Right hindlimb (tissue), 1 donor: ENCODE measurements around the gene ZNF337.
"Not testable (repeated sequence)": the region's sequence is repeated elsewhere in the genome, so short reads cannot be mapped to it uniquely, and the experiment has no call there.

Source experiments
- DNase-seq: peaks from one replicate; pipeline ENCODE4 v3.0.0-alpha.2; 2018

The ZNF337 gene

DNA sequence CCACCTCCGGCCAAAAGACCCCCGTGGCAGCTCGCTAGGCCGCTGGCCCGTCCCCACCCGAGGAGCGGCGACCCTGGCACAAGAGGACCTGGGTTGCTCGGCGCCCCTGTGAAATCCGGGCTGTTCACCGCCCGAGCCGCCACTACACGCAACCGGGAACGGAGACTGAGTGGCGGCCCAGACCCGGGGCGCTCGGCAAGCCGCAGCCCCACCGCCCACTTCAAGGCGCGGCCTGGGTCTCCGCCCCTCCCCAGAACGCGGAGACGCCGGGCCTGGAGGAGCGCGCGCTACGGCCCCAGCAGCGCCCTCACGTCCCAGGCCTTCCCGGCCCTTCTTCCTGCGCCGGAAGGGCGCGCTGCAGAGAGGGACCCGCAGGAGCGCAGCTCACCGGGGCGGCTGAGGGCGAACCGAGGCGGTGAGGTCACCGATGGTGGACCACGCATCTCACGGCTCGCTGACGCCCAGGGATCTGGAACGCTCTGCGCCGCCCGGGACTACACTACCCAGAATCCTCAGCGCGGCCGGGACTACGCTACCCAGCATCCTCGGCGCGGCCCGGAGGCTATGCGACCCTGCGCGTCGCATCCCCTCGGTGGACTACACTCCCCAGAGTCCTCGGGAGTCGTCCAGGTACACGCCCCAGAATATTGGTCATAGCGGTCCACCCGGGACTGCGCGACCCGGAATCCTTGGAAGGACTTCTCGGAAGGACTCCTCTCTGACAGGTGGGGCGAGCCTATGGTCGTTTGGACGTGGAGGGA, at the start of gene ZNF337:
Gene ZNF337 (minus strand): TSS at position 483 of the 761 bp plus-strand sequence. CDS start 10,436 bp downstream, outside the sequence.
- DNase-seq: peak; percentile 96

DNA sequence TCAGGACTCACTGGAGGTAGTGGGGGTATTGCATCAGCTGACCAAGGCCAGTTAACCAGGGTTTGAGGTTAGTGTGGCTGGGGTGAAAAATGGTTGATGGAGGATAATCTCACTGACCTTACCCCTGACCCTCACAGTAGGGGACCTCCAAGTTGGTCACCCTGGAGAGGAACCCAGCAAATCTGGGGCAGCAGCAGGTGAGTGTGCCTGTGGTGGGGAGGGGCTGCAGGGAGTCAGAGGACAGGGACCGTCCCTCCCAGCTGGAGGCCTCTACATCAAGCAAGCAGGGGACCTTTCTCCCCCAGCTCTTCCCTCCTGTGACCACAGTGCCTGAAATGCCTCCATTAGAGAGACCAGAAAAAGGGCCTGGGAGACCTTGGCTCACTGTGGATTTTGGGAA, 49.1 kb upstream of the ZNF337 start:
- no peak for DNase-seq

DNA sequence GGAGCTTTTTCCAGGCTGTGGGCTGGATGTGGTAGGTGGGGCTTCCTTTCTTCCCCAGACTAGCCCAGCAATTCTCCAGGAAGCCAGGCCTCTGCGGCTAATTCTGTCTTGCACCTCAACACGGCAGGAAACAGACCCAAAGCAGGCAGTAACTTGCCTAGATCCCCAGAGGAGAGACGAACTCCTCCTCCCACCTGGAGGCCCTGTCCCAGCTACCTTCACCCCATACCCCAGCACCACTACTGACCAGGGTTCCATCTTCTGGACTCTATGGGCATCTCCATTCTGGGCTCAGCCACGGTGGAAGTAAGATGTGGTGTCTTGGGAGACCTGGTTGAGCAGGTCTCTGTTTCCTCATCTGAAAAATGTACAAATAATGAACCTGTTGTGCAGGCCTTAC, 48.4 kb upstream of the ZNF337 start:
- DNase-seq: no peak

DNA sequence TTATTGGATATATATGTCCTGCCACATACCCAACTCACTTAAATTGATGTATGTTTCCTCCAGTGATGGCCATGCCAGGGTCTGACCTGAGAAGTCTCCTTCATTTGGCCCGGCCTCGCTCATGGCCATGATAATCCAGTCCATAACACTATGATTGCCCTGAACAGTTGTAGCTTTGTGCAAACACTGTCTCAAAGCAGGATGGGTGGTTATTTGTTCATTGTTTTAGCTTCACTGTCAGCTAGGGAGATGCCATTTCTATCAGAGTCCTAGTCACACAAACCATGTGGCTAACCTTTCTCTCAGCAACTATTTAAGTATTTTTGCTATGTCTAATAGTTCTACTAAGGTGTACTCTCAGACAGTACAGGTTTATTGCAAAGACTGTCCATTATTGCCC, 47.6 kb upstream of the ZNF337 start:
- no peak for DNase-seq

DNA sequence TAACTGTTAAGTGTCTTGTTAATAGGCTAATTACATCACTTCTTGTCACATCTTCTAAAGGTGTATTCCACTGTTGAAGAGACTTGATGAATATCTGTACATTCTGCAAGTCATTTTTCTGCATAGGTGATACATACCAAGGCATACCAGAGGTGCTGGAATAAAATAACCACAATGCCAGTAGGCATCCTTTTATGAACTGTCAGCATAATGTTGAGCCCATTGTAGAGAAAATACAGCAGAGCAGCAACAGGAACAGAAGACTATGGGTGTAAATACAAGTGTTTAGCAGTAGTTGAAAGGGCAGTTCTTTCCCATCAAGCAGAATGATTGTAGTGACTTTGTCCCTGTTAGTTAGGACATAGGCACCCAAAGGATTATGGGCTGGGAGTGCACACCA, 44.4 kb upstream of the ZNF337 start:
- no peak for DNase-seq

DNA sequence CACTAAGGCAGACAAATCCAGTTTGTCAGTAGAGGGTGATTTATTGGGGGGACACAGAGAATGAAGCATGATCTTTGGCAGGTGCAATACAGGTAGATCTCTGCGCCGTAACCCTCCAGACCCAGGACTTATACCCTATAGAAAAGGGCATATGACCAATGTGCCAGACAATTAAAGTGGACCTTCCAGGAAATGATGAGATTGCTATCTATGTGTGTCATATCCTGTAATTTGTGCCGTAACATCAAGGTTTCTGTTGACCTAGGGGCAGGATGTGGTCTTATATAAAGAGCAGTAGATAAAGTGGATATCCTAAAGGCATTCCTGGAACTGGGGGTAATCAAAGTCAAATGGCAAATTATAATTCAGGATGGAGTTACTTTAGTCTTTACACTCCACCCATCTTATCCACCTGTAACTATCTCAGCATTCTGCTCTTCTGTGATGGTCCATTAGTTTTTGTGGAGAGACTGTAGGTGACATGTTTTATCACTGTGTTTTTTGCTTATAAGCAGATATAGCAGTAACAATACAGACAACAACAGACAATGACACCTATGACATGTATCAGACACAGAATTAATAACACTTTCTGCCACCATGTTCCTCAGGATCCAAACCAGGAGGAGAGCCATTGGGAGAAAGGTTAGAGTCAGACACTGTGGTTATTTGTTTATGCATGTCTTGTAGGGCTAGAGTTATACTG, 43.1 kb upstream of the ZNF337 start:
- no peak for DNase-seq

DNA sequence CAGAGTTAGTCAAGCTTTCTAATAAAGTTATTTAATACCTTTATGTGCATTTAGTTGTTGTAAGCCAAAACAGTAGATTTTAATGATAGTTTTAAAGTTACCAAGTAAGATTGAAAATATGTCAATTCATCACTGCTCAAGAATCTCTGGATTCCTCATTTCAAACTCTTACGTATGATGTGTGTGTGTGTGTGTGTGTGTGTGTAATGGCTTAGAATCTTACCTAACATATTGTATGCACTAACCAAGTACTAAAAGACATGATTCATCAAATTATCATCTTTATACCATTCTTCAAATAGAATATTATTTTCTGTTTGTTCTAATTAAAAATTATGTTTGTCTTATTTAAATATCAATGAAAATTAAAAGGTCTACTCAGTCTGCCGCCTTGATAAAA, 41.5 kb upstream of the ZNF337 start:
- DNase-seq: no peak

DNA sequence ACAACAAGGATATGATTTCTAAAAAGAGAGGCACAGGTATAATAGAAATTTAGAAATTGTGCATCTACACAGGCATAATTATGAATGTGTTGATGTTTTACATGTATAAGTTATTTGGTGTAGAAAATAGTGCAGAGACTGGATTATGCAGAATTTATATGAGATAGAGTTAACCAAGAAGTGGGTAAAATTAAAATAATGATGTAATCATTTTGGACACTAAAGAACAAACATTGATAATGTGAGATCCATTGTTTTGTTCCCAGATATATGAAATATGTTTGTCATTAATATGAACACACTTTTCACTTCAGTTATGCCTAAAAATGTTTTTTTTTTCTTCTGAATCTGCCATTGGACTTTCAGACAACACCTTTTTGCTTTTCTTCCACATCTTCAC, 37.2 kb upstream of the ZNF337 start:
- no peak for DNase-seq

DNA sequence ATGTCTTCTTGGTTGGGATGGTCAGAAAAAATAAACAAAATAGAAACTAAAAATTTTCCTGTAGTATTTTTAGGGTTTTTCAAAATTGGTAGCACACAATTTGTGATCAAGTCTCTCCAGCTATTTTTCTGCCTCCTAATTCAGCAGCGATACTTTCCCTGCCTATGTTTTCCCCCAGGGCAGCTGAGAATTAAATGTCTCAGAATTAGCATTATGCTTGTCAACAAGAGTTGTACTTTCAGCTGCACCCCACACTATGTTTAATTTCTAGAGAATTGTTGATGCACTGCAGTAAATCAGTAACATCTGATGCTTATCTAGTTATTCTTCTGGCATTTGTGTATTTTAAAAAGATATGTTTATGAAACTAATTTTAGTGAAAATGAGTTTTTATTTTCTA, 34.2 kb upstream of the ZNF337 start:
- no peak for DNase-seq

DNA sequence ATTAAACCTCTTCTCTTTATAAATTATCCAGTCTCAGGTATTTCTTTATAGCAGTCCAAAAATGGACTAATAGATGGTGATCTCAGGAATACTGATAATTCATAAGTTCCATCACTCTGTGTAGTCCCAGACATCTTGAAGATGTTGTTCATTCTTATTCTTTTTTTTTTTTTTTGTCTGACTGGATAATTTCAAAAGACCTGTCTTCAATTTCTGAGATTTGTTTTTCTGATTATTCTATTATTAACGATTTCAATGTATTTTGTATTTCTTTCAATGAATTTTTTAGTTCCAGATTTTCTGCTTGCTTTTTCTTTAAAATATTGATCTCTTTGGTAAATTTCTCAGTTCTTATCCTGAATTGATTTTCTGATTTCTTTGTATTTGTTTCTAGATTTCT, 29.7 kb upstream of the ZNF337 start:
- DNase-seq: no peak

DNA sequence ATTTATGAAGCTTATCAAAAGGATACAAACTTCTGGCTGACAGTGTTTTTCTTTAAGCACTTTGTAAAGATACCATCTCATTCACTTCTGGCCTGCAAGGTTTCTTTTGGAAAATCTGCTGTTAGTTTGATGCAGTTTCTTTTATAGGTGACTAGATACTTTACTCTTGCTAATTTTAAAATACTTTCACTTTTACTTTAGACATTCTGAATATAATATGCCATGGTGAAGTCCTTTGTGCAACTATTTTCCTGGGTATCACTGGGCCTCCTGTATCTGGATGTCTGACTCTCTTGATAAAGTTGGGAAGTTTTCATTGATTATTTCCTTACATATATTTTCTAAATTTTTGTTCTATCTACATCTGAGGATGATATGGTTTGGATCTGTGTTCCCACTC, 29.0 kb upstream of the ZNF337 start:
- DNase-seq: no peak

DNA sequence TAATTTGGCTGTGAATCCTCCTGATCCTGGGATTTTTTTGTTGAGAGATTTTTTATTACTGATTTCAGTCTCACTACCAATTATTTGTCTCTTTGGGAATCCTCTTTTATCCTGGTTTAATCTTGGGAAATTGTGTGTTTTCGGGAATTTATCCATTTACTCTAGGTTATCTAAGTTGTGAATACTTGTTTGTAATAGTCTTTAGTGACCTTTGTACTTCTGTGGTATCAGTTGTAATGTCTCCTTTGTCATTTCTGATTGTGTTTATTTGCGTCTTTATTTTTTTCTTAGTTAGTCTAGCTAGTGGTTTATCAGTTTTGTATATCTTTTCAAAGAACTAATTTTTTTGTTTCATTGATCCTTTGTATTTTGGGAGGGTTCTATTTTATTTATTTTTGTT, 27.3 kb upstream of the ZNF337 start:
- DNase-seq: no peak

DNA sequence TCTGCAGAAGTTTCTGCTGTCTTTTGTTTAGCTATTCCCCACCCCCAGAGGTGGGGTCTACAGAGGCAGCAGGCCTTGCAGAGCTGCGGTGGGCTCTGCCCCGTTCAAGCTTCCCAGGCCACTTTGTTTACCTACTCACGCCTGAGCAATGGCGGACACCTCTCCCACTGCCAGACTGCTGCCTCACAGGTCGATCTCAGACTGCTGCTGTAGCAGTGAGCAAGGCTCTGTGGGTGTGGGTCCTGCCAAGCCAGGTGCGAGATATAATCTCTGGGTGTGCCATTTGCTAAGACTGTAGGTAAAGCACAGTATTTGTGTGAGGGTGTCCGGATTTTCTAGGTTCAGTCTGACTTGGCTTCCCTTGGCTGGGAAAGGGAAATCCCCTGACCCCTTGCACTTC, 23.6 kb upstream of the ZNF337 start:
- no peak for DNase-seq

DNA sequence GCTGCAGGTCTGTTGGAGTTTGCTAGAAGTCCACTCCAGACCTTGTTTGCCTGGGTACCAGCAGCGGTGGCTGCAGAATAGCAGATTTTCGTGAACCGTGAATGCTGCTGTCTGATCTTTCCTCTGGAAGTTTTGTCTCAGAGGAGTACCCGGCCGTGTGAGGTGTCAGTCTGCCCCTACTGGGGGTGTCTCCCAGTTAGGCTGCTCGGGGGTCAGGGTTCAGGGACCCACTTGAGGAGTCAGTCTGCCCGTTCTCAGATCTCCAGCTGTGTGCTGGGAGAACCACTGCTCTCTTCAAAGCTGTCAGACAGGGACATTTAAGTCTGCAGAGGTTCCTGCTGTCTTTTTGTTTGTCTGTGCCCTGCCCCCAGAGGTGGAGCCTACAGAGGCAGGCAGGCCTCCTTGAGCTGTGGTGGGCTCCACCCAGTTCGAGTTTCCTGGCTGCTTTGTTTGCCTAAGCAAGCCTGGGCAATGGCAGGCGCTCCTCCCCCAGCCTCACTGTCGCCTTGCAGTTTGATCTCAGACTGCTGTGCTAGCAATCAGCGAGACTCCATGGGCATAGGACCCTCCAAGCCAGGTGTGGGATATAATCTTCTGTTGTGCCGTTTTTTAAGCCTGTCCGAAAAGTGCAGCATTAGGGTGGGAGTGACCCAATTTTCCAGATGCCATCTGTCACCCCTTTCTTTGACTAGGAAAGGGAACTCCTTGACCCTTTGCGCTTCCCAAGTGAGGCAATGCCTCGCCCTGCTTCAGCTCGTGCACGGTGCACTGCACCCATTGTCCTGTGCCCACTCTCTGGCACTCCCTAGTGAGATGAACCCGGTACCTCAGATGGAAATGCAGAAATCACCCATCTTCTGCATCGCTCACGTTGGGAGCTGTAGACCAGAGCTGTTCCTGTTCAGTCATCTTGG, 22.5 kb upstream of the ZNF337 start:
- not testable (repeated sequence) for DNase-seq

DNA sequence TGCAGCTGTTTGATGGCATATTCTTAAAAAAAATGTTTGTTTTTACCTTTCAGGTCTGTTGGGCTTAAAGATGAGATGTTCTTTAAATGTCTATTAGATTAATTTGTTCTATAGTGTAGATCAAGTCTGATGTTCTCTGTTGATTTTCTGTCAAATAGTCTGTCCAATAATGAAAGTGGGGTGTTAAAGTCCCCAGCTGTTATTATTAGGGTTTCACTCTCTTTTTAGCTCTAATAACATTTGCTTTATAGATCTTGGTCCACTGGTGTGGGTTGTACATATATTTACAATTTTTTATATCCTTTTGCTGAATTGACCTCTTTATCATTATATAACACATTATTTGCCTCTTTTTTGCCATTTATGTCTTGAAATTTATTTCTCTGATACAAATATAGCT, 11.0 kb upstream of the ZNF337 start:
- DNase-seq: no peak

DNA sequence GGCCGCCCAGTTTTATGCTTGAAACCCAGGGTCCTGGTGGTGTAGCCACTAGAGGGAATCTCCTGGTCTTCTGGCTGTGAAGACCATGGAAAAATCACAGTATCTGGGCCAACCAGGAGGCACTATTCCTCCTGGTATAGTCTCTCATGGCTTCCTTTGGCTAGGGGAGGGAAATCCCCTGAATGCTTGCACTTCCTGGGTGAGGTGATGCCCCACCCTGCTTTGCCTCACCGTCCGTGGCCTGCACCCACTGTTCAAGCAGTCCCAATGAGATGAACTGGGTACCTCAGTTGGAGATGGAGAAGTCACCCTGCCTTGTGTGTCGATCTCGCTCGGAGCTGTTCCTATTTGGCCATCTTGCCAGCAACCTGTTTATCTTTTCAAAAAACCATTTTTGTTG, 10.1 kb upstream of the ZNF337 start:
- no peak for DNase-seq

DNA sequence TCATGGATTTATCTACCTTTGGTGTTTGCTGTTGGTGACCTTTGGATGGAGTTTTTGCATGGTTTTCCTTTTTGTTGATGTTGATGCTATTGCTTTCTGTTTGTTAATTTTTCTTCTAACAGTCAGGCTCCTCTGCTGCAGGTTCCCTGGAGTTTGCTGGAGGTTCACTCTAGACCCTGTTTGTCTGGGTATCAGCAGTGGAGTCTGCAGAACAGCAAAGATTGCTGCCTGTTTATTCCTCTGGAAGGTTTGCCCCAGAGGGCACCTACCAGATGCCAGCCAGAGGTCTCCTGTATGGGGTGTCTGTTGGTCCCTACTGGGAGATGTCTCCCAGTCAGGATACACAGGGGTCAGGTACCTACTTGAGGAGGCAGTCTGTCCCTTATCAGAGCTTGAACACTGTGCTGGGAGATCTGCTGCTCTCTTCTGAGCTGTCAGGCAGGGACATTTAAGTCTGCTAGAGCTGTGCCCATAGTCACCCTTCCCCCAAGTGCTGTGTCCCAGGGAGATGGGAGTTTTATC, 9.2 kb upstream of the ZNF337 start:
- DNase-seq: no peak

DNA sequence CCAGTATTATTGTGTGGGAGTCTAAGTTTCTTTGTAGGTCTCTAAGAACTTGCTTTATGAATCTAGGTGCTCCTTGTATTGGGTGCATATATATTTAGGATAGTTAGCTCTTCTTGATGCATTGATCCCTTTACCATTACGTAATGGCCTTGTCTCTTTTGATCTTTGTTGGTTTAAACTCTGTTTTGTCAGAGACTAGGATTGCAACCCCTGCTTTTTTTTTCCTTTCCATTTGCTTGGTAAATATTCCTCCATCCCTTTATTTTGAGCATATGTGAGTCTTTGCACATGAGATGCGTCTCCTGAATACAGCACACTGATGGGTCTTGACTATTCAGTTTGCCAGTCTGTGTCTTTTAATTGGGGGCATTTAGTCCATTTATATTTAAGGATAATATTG, 7.7 kb upstream of the ZNF337 start:
- DNase-seq: not testable (repeated sequence)

DNA sequence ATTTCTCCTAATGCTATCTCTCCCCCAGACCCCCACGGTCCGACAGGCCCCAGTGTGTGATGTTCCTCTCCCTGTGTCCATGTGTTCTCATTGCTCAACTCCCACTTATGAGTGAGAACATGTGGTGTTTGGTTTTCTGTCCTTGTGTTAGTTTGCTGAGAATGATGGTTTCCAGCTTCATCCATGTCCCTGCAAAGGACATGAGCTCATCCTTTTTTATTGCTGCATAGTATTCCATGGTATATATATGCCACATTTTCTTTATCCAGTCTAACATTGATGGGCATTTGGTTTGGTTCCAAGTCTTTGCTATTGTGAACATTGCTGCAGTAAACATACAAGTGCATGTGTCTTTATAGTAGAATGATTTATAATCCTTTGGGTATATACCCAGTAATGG, 4.2 kb upstream of the ZNF337 start:
- DNase-seq: not testable (repeated sequence)

DNA sequence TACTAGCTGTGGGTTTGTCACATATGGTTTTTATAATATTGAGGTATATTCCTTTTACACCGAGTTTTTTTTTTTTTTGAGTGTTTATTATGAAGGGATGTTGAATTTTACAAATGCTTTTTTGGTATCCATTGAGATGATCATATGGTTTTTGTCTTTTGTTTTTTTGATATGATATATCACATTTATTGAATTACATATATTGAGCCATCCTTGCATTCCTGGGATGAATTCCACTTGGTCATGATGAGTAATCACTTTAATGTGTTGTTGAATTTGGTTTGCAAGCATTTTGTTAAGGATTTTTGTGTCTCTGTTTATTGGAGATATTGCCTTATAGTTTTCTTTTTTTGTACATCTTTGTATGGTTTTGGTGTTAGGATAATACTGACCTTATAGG, 3.3 kb upstream of the ZNF337 start:
- no peak for DNase-seq

DNA sequence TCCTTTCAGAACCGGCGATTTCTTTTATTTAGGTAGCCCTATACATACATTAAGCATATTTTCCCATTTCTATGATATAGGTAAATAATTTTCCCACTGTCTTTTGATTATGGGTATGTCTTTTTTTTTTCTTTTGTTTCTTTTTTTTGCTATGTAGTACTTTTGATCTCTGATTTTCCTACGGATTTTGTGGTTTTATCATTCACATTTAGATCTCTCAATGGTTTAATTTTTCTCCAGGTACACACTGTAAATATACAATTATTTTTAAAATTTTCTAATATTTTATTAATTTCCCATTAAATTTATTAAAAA, 436 bp upstream of the ZNF337 start:
- DNase-seq: no peak

DNA sequence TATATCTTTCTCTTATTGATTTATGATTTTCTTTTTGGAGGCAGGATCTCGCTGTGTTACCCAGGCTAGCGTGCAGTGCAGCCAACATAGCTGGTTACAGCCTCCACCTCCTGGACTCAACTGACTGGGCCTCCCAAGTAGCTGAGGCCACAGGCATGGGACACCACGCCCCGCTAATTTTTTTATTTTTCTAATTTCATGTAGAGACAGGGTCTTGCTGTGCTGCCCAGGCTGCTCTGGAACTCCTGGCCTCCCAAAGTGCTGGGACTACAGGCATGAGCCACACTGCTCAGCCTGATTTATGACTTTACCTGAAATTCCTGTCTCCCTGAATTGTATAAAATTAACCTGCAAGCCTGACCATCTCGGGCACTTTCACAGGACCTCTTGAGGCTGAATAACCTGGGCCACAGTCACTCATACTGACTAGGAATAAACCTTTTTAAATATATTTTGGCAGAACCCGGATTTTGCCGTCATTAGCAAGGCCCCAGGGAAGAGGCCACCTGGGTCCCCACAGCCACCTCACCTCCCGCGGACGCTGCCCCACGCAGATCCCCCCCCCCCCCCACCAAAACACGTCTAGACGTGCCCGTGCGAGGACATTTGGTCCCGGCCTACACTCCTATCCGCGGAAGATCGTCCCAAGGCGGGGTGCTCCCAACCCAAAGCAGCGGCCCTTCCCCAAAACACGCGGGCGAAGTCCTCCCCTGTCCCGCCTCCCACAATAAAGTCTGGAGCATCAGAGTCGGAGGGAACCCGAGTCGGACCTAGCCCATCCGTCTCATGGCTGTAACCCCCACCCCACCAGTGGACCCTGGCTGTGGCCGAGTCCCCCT, 902 bp downstream of the ZNF337 start:
- DNase-seq: no peak

DNA sequence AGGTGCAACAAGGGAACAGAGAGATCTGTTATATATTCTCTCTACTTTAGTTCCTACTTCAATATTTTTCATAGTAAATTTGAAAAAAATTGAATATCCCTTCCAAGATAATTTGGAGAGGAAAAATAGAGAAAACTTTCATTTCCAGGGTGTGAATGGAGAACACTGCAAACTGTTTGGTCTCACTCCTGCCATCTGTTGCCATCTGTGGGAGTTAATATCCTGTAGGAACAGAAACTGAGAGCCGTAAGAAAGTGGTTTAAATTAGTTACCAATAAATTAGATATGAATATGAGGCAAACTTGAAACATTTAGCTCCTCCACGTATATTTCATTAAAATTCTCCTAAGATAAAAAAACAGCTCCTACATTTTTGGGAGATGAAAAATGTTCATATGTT, 4.2 kb downstream of the ZNF337 start:
- no peak for DNase-seq
